LNCAP (cell line): ENCODE measurements around the gene CD160.

ENCODE experiments used
- CTCF ChIP-seq: fragments of 450-650 bp; IDR thresholded peaks from 2 replicates; pipeline ENCODE4 v1.5.1; 2017; ENCODE audit warnings: mild to moderate bottlenecking

The CD160 gene

GRCh38 chr1:145707183-145707867 is 12.0 kb upstream of the CD160 start, which contains the start of gene PDZK1:
PDZK1 (minus strand) TSS chr1:145707368; CDS start chr1:145688021, 19,347 bp downstream.
- no peak for TF ChIP-seq CTCF

- TF ChIP-seq CTCF, result no peak
Measured at GRCh38 chr1:145708063-145708462, 11.2 kb upstream of the CD160 start.

- no peak for TF ChIP-seq CTCF
Measured at GRCh38 chr1:145710291-145711027, 8.8 kb upstream of the CD160 start.

- TF ChIP-seq CTCF, result no peak
Measured at GRCh38 chr1:145711213-145711651, 8.1 kb upstream of the CD160 start.

GRCh38 chr1:145714524-145715111 is 4.7 kb upstream of the CD160 start:
- no peak for TF ChIP-seq CTCF

- TF ChIP-seq CTCF, result no peak
Measured at GRCh38 chr1:145716641-145717345, 2.5 kb upstream of the CD160 start.

GRCh38 chr1:145717833-145718232 is 1.5 kb upstream of the CD160 start:
- TF ChIP-seq CTCF, result no peak
